HEK293T (cell line): ENCODE data around the gene HNRNPL.

Source experiments
- BHLHE40 ChIP-seq: fragments of 450-650 bp; IDR thresholded peaks from 2 replicates; pipeline ENCODE4 v1.6.1; 2016; ENCODE audit warnings: mild to moderate bottlenecking, moderate library complexity, borderline replicate concordance
- FOXK2 ChIP-seq: fragments of 450-650 bp; IDR thresholded peaks from 2 replicates; pipeline ENCODE4 v1.6.1; 2016; ENCODE audit warnings: mild to moderate bottlenecking
- FOXM1 ChIP-seq: fragments of 450-650 bp; IDR thresholded peaks from 2 replicates; pipeline ENCODE4 v1.6.1; 2017; ENCODE audit warnings: mild to moderate bottlenecking, borderline replicate concordance
- L3MBTL2 ChIP-seq: fragments of 450-650 bp; conservative IDR thresholded peaks from 2 replicates; pipeline ENCODE4 v1.6.1; 2016; ENCODE audit warnings: mild to moderate bottlenecking
- SP1 ChIP-seq: fragments of 450-650 bp; IDR thresholded peaks from 2 replicates; pipeline ENCODE4 v1.6.1; 2017
- TARDBP ChIP-seq: fragments of 450-650 bp; IDR thresholded peaks from 2 replicates; pipeline ENCODE4 v1.6.1; 2016

DNA sequence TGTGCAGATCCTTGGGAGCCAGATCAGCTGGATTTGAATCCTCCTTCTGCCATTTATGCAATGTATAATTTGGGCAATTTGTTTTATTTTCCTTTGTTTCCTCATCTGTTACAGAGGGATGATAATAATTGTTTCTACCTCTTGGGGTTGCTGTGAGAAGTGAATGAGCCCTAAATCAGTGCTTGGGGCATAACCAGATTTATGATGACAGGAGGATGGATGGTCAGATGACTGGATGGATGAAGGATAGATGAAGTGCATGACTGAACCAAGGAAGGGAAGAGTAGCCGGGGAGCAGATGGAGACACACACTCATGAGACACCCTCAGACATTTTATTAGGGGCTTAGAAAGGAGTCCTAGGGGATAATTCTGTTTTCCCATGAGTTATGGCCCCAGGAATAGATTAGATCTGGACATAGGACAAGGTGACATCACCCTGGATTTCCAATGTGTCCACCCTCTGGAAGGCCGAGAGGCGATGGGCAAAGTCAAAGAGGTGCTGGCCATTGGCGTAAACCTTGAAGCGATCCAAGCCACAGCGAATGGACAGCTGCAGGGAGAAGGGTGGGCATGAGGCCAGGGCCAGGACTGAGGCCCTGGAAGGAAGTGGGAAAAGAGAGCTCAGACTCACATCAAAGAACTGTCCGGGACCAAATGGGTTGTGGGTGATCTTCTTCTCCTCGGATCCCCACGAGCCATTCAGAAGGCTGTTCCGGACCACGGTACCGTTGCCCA lies 48.3 kb downstream of the HNRNPL start:
- no peak for TF ChIP-seq BHLHE40
- no peak for TF ChIP-seq SP1
- no peak for TF ChIP-seq TARDBP
- TF ChIP-seq FOXK2 = no peak
- no peak for TF ChIP-seq L3MBTL2
- TF ChIP-seq FOXM1 = no peak
